ENCODE measurements around the gene FADS3. TPM values are rescaled to one million over a fixed set of nuclear protein-coding genes. Genes with fewer than 3 reads are reported as not detected.

The FADS3 gene
- total RNA-seq, 4 donors from 2014 or later = 12.7 to 24.7 (median 17.9) TPM

DNA sequence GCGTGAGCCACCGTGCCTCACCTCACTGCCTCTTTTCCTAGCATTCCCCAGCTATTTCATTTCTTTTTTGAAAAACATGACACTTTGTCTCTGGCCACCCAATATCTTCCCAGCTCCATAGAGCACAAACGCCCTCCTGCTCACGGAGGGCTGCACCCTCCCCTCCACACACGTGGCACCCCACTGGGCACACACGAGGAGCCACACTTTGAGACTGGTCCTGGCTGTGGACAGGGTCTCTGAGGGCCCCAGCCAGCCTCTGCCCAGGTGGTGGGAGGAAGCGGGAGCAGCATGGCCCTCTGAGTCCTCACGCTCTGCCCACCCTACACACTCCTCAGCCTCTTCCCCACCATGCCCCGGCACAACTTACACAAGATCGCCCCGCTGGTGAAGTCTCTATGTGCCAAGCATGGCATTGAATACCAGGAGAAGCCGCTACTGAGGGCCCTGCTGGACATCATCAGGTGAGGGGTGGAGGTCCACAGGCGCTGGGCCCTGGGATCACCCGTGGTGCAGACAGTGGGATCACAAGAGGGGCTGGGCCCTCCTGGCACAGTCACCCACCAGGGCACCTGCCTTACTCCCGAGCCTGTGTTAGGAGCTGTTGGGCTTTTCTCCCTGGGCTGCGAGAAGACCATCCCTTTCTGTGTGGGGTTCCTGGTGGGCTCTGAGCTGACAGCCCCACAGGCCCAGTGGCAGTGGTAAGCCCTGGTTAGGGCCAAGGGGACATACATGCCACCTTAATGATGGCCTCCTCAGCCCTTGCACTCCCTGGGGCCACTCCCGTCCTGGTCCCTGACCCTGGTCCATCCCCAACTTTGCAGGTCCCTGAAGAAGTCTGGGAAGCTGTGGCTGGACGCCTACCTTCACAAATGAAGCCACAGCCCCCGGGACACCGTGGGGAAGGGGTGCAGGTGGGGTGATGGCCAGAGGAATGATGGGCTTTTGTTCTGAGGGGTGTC is 26.2 kb downstream of the FADS3 start:
- Histone ChIP-seq H3K27me3 (no peaks in the 10 kb centered on the region), H3K4me3 (no peak overlapping the region), H3K9me3 (no peaks in the 10 kb centered on the region), H3K27ac (no peak overlapping the region), H3K4me1 (peaks cover 7% of the 10 kb centered on the region), H3K36me3 (peaks cover 5% of the 10 kb centered on the region)
- 93% methylated on average over 17 of the region's 20 CpGs for WGBS
- no peak for DNase-seq (ENCODE audit: low spot score in 2 of 2)
- TF ChIP-seq EP300 (IDR thresholded peaks at IDR 0.05) (no peak), POLR2AphosphoS5 (IDR thresholded peaks at IDR 0.05) (no peak), POLR2A (IDR thresholded peaks at IDR 0.05) (no peak)
- TF ChIP-seq, protein P1, sequence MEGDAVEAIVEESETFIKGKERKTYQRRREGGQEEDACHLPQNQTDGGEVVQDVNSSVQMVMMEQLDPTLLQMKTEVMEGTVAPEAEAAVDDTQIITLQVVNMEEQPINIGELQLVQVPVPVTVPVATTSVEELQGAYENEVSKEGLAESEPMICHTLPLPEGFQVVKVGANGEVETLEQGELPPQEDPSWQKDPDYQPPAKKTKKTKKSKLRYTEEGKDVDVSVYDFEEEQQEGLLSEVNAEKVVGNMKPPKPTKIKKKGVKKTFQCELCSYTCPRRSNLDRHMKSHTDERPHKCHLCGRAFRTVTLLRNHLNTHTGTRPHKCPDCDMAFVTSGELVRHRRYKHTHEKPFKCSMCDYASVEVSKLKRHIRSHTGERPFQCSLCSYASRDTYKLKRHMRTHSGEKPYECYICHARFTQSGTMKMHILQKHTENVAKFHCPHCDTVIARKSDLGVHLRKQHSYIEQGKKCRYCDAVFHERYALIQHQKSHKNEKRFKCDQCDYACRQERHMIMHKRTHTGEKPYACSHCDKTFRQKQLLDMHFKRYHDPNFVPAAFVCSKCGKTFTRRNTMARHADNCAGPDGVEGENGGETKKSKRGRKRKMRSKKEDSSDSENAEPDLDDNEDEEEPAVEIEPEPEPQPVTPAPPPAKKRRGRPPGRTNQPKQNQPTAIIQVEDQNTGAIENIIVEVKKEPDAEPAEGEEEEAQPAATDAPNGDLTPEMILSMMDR (IDR thresholded peaks at IDR 0.05) = no peak

DNA sequence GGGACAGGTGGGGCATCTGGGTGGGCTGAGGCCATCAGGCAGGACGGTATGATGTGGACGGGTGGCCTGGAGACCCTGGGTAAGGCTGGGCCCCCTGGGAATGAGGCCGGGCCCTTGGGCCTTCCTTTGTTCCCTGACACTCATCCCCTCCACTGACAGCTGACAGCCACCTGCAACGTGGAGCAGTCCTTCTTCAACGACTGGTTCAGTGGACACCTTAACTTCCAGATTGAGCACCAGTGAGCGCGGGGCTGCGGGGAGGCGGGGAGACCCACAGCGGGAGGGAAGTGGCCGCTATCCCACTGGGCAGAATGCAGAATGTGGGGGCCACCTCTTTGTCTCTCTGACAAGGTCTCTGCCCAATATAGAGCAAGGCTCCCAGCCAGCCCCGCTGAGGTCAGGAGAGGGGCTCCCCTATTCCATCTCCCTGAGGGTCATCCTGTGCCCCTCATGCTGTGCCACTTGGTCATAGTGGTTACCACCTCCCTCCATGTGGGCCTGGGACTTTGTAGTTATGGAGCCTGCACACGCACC is 27.7 kb downstream of the FADS3 start:
- H3K27ac ChIP-seq = no peak overlapping the region
- TF ChIP-seq POLR2A (IDR thresholded peaks at IDR 0.05) (no peak), POLR2AphosphoS5 (IDR thresholded peaks at IDR 0.05) (no peak), EP300 (IDR thresholded peaks at IDR 0.05) (no peak)
- TF ChIP-seq, protein P1 (IDR thresholded peaks at IDR 0.05) = no peak
- DNase-seq (ENCODE audit: low spot score in 2 of 2) = no peak
- peaks cover 9% of the 10 kb centered on the region for H3K36me3 ChIP-seq
- H3K27me3 ChIP-seq = no peaks in the 10 kb centered on the region
- H3K9me3 ChIP-seq = no peaks in the 10 kb centered on the region
- 88% methylated on average over 12 of the region's 13 CpGs for WGBS
- no peak overlapping the region for H3K4me3 ChIP-seq
- H3K4me1 ChIP-seq = peaks cover 6% of the 10 kb centered on the region

DNA sequence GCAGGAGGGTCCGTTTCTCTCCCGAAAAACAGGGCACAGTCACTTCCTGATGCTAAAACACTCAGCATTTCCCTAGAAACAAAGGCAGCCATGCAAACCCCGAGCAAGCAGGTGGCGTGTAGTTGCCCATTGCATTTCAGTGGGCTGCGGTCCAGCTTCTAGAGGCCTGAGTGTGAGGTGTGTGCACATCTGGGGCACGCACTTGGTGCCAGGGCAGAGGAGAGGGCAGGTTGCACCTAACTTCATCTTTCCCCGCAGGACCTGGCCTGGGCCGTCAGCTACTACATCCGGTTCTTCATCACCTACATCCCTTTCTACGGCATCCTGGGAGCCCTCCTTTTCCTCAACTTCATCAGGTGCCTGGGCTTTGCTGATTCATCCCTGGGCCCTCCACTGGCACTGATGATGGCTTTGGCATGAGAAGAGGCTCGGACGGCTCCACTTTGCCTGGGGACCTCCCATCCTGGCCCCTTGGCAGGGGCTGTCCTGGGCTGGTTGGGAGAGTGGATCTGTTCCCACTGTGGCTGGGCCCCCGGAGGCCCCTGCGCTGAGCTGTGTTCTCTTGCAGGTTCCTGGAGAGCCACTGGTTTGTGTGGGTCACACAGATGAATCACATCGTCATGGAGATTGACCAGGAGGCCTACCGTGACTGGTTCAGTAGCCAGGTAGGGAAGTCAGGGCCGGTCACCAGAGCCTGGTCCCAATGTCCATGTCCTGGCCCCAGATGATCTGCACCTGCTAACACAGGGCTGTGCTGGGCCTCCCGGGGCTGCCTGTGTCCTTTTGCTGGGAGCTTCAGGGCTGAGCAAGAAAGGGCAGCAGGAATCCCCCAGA is 28.4 kb downstream of the FADS3 start:
- no peak for DNase-seq (ENCODE audit: low spot score in 2 of 2)
- Histone ChIP-seq H3K36me3 (peaks cover 9% of the 10 kb centered on the region), H3K9me3 (no peaks in the 10 kb centered on the region), H3K27me3 (no peaks in the 10 kb centered on the region), H3K4me3 (no peak overlapping the region), H3K4me1 (peaks cover 6% of the 10 kb centered on the region), H3K27ac (no peak overlapping the region)
- WGBS = 86% methylated on average over 13 of the region's 18 CpGs
- no peak for TF ChIP-seq POLR2AphosphoS5 (IDR thresholded peaks at IDR 0.05)
- TF ChIP-seq, protein P1 (IDR thresholded peaks at IDR 0.05) = no peak
- TF ChIP-seq EP300 (IDR thresholded peaks at IDR 0.05) = no peak
- no peak for TF ChIP-seq POLR2A (IDR thresholded peaks at IDR 0.05)

DNA sequence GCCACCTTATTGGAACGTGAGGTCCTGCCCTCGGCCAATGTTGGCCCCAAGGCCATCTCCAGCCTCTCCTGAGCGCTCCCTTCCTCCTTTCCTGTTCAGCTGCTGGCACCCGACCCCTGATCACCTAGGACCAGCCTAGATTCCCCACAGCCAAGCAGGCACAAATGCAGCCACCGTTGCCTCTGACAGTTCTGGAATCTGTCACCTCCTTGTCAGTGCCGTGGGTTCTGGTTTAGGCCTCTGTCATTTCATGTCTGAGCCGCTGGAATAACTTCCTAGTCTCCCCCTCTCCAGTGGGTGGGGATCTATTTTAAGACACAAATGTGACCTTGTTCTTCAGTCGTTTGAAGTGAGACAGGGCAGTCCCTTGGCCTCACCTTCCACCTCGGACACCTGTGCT is 29.7 kb downstream of the FADS3 start:
- Histone ChIP-seq H3K9me3 (no peaks in the 10 kb centered on the region), H3K4me3 (no peak overlapping the region), H3K36me3 (peaks cover 16% of the 10 kb centered on the region), H3K27me3 (no peaks in the 10 kb centered on the region), H3K27ac (no peak overlapping the region), H3K4me1 (peaks cover 4% of the 10 kb centered on the region)
- WGBS = 70% methylated on average over 8 of the region's 9 CpGs
- no peak for TF ChIP-seq POLR2A (IDR thresholded peaks at IDR 0.05)
- no peak for TF ChIP-seq POLR2AphosphoS5 (IDR thresholded peaks at IDR 0.05)
- TF ChIP-seq EP300 (IDR thresholded peaks at IDR 0.05) = no peak
- TF ChIP-seq, protein P1 (IDR thresholded peaks at IDR 0.05) = no peak
- DNase-seq (ENCODE audit: low spot score in 2 of 2) = no peak
